GM18951 (cell line): ENCODE measurements around the gene ZMIZ1.

ENCODE experiments used
- POLR2A ChIP-seq: IDR thresholded peaks from 4 replicates; pipeline ENCODE4 v1.6.1; 2011; ENCODE audit warnings: mild to moderate bottlenecking; ENCODE audit not compliant: insufficient read length, insufficient read depth; ENCODE audit errors: extremely low read depth
- in situ Hi-C: fragments of 300-500 bp; cut with MboI; formaldehyde crosslinking; loops from one replicate; pipeline ENCODE4 v1.12.0; 2022; ENCODE audit warnings: low sequenced_read_pairs, mixed read lengths, inconsistent platforms; ENCODE audit not compliant: unreplicated experiment

The ZMIZ1 gene

DNA sequence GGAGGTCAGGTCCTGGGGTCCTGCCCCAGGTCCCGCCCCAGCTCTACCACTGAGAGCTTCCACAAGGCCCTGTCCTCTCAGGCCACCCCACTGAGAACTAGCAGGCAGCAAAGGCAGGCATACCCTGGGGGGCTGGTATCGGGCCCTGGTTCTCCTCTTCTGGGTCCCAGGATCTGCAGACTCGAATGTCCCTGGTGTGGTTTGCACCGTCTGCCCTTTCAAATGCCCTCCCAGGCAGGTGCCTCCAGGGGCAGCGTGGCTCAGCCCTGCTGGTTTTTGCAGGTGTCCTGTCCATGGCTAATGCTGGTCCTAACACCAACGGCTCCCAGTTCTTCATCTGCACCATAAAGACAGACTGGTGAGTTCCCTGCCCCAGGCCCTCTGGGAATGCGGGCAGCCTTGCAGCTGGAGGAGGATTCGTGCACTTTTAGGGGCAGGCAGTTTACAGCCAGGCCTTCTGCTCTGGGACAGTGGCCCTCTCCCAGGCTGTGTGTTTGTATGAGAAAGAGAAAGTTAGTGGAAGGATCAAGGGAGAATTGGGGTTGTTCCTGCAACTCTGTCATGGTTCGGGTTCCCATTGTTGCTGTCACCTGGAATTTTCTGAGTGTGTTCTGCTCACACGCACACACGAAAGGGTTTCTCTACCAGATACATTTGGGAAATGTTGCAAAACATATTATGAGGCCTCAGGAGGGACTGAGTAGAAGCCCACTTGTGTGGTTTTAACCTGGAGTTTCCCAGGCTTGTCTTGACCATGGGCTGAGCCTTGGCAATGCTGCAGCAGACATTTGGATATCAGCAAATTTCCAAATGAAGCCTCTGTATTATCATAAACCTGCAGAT is 283.5 kb downstream of the ZMIZ1 start:
- in situ Hi-C loops, result no loop called here
- TF ChIP-seq POLR2A, result no peak

DNA sequence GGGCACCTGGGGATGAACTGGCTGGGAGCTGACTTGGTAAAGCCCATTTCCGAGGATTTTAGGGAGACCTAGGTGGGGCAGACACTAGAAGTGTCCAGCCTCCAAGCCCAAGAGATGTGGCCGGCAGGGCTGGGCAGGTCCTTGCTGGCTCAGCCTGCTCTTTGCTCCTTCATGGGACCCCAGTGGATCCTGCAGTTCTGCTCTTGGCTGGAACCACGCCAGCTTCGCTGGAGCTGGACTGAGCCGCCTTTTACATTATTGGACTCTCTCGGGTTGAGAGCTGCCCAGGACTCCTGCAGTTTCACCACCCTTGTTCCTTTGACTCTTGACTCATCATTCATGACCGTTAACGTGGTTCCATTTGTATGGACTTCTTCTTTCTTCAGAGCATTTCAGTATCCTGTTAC is 284.2 kb downstream of the ZMIZ1 start:
- no peak for TF ChIP-seq POLR2A
- in situ Hi-C loops, result no loop called here

DNA sequence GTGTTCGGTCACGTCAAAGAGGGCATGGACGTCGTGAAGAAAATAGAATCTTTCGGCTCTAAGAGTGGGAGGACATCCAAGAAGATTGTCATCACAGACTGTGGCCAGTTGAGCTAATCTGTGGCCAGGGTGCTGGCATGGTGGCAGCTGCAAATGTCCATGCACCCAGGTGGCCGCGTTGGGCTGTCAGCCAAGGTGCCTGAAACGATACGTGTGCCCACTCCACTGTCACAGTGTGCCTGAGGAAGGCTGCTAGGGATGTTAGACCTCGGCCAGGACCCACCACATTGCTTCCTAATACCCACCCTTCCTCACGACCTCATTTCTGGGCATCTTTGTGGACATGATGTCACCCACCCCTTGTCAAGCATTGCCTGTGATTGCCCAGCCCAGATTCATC is 285.0 kb downstream of the ZMIZ1 start:
- in situ Hi-C loops, result no loop called here
- TF ChIP-seq POLR2A, result peak; percentile 11

DNA sequence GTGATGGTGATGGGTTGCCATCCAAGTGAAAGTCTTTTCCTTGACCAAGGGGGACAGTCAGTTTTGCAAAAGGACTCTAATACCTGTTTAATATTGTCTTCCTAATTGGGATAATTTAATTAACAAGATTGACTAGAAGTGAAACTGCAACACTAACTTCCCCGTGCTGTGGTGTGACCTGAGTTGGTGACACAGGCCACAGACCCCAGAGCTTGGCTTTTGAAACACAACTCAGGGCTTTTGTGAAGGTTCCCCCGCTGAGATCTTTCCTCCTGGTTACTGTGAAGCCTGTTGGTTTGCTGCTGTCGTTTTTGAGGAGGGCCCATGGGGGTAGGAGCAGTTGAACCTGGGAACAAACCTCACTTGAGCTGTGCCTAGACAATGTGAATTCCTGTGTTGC is 285.4 kb downstream of the ZMIZ1 start:
- TF ChIP-seq POLR2A, result no peak
- in situ Hi-C loops, result no loop called here

DNA sequence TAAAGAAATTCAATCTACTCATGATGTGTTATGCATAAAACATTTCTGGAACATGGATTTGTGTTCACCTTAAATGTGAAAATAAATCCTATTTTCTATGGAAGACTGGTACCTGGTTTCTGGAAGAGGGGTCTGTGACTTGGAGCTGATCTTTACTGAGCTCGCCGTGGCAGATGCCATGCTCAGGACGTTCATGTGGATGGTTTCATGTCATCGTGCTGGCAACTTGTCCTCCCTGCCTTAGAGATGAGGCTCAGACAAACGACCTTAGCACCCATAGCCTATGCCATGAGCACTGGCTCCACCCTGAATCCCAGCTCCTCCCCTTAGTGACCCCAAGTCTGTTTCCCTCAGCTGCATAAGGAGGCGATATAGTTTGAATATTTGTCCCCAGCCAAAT is 285.8 kb downstream of the ZMIZ1 start:
- in situ Hi-C loops, result no loop called here
- no peak for TF ChIP-seq POLR2A

DNA sequence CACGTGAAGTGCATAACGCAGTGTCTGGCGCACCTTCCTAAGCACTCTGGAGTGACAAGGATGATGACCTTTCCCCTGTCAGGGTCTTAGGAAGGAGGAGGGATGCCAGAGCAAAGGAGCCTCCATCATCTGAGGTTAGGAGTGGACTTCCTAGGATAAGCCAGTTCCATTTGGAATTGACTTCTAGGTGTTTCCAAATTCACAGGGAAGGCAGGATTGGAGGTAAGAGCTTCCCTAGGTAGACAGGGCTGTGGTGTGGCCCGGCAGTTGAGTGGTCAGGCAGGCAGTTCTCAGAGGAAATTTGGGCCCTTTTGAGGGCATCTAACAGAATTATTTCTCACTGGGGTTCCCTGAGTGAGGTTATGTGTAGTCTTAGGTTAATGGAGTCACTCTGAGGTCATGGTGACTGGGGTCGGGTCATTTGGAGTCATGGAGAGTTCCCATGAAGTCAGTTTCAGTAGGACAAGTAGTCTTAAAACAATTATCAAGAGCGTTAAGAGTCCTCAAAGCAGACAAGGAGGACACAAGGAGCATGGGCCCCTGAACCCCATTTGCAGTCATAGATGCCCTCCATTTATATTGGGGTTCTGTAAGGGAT is 286.8 kb downstream of the ZMIZ1 start:
- in situ Hi-C loops, result no loop called here
- TF ChIP-seq POLR2A, result no peak

DNA sequence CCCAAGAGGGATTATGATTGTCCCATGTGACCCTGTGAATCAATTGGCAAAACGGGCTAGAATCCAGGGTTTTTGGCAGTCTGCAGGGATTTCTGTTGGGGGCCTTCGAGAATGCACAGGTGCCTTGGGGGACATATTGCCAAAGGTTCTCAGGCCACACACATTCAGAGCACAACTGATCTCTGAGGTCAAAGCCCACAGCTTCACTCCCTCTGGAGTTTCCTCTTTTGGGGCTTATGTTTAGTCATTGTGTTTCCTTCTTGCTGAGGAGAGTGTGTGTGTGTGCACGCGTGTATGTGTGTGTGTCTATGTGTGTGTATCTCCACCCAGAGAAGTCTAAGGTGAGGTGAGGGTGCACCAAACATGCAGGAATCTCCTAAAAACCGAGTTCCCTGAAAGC is 287.3 kb downstream of the ZMIZ1 start:
- in situ Hi-C loops, result no loop called here
- no peak for TF ChIP-seq POLR2A

DNA sequence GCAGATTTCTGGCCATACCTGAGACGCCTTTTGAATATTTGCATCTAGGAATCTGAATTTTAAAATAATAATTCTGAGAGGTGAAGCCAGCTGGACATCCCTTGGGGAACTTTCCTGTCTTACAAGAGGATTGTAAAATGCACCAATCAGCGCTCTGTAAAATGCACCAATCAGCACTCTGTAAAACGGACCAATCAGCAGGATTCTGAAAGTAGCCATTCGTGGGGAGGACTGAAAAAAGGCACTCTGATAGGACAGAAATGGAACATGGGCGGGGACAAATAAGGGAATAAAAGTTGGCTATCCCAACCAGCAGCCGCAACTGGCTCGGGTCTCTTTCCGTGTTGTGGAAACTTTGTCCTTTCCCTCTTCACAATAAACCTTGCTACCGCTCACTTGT is 288.4 kb downstream of the ZMIZ1 start:
- in situ Hi-C loops, result no loop called here
- TF ChIP-seq POLR2A, result no peak

DNA sequence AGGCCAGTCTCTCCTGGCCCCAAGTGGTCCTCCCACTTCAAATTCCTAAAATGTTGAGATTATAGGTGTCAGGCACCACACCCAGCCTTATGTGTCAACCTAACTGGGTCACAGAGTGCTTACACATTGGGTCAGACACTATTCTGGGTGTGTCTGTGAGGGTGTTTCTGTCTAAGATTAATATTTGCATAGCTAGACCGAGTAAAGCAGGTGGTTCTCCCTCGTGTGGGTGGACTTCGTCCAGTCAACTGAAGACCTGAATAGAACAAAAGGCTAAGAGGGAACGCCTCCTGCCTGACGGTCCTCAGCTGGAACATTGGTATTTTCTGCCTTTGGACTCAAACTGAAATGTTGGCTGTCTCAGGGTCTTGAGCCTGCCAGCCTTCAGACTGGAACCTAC is 290.0 kb downstream of the ZMIZ1 start:
- TF ChIP-seq POLR2A, result no peak
- in situ Hi-C loops, result no loop called here

DNA sequence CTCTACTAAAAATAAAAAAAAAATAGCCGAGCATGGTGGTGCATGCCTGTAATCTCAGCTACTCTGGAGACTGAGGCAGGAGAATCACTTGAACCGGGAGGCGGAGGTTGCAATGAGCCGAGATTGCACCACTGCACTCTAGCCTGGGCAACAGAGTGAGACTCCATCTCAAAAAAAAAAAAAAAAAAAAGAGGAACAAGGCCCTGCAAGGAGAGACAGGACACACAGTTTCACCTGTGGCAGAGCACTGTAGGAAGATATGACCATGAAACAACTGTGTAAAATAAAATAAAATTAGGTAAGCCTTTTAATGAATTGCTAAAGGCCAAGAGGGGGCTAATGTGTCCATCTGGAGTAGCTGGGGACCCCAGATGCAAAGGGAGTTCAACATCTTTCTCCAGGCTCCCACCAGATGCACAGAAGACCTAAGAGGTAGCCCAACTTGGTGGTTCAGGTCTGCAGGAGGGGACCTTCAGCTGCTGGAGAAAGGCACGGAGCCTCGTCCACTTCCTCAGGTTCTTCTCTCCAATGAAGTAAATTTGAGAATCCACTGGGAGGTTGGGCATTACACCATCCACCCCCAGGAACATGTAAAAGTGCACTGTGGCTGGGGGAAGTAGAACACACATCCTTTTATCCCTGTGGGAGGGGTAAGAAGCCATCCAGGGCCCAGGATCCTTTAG is 291.2 kb downstream of the ZMIZ1 start:
- in situ Hi-C loops, result no loop called here
- TF ChIP-seq POLR2A, result no peak

DNA sequence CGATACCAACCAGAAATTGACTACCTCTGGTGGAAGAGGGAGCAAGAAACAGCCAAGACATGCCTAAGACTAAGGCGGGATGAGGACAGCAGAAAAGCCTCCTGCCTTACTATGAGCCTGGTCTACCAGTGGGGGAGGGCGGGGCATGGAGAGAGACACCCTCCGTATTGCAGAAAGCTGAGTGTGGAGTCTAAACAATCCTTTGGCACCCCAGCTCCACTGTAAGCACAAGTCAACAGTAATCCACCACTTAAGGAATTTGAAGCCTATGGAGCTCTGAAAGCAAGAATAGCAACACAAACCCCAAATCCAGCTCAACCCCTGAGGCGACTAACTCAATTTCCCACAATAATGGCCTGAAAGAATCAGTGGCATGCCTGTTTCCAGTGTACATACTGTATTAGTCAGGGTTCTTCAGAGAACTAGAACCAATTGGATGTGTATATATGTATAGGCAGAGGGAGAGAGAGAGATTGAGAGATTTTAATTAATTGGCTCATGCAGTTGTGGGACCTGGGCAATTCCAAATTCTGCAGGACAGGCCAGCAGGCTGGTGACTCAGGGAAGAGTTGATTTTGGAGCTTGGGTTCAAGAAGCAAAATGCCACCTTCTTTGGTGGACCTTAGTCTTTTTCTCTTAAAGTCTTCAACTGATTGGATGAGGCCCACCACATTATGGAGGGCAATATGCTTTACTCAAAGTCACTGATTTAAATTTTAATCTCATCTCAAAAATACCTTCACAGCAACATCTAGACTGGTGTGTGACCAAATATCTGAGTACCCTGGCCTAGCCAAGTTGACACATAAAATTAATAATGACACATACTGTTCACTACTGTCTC is 292.0 kb downstream of the ZMIZ1 start:
- no peak for TF ChIP-seq POLR2A
- in situ Hi-C loops, result no loop called here

DNA sequence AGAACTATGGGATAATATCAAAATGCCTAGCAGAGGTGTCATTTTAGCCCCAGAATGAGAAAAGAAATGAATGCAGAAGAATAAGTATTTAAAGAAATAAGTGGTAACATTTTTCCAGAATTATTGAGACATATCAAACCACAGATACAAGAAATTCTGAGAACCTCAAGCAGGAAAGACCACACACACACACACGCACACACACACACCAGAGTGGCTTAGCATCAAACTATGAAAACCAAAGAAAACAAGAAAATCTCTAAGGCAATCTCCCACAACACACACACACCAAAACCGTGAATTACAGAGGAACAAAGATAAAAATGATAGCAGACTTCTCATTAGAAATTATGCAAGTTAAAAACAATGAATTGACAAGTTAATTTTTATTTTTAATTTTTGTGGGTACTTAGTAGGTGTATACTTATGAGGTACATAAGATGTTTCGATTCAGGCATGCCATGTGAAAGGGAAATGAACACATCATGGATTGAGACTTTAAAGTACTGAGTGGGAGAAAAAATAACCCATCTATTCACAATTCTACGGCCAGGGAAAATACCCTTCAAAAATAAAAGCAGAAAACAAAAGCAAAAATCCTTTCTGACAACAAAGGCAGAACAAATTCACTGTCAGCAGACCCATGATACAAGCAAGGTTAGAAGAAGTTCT is 293.1 kb downstream of the ZMIZ1 start:
- in situ Hi-C loops, result no loop called here
- TF ChIP-seq POLR2A, result no peak
